ENCODE measurements around the gene EBP.

GRCh38 chrX:48477960-48478755 is 43.5 kb upstream of the EBP start:
- TF ChIP-seq CTCF (IDR thresholded peaks at IDR 0.05) (no peak), POLR2A (IDR thresholded peaks at IDR 0.05) (no peak), POLR2AphosphoS5 (IDR thresholded peaks at IDR 0.05) (no peak)

All from prostate gland (tissue), 2 donors.